Activated CD8-positive, alpha-beta memory T cell treated with anti-CD3 and anti-CD28 coated beads, Interleukin-2, amount 50 U/mL, for 1 hour (primary cell): Measurements from ENCODE around the gene DNAJC2.

Source experiments
- DNase-seq: peaks from one replicate; pipeline ENCODE4 v3.0.0-alpha.2; 2020; ENCODE audit errors: extremely low read depth

Gene DNAJC2

DNA sequence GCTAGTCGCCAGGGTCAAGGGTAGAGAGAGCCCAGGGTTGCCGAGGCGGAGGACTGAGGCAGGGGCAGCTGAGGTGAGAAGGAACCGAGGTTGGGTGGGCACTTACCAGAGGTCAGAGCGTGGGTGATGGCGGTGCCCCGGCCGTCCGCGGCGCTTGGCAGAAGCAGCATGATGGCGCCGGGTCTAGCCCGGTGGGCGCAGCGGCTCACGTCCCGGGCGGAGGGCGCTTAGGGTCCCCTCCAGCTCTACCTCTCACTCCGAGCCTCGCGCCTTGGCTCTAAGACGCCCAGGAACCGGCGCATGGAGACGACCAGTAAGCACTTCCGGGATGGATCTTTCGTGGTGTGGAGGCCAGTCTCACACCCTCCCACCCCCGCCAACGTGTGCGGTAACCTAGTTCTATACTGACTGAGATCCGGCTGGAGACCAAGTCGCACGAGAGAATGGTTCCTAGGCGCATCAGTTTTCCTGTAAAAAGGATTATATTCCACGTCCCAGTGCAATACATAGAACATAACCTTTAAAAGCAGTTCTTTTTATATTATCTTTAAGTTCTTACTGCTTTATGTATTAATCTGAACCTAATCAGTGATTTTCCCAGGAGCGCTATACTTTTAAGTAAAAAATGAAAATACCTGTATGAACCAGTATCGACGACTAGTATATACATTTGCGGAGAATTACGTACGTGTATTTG is at the start of gene DNAJC2:
TSS of gene DNAJC2 (minus strand) at position 315 of the 697 bp plus-strand sequence. CDS start at position 170, 145 bp downstream.
- DNase-seq, result peak; percentile 74

DNA sequence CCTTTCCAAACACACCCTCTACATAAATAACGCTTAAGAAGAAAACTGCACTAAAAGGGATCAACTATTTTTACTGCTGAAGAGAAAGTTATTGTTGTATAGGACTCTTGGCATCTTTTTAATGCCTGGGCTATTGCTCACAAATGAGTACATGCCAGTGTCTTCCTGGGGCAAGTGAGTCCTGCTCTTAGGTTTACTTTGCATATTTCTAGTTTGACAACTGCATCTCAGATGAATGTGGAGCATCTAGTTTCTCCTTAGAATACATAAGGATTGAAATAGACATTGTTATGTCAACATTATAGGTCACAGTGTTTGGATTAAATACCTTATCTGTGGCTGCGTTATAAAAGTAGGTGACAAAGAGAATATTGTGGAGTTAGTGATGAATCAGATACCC is 47.4 kb upstream of the DNAJC2 start:
- no peak for DNase-seq

DNA sequence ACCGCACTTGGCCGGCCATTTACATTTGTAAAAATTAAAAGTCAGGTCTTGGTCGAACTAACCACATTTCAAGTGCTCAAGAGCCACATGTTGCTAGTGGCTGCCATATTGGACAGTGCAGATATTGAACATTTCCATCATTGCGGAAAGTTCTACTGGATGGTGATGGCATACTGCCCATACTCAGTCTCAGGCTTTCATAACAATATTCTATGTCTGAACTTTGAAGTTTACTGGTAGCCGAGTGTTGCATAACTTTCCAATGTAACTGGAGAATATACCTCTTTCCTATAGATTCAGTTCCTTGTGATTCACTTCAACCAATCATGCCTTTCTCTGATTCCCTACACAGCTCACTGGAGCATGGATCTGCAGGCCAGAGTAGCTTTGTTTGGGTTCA is 46.6 kb upstream of the DNAJC2 start:
- DNase-seq, result no peak

DNA sequence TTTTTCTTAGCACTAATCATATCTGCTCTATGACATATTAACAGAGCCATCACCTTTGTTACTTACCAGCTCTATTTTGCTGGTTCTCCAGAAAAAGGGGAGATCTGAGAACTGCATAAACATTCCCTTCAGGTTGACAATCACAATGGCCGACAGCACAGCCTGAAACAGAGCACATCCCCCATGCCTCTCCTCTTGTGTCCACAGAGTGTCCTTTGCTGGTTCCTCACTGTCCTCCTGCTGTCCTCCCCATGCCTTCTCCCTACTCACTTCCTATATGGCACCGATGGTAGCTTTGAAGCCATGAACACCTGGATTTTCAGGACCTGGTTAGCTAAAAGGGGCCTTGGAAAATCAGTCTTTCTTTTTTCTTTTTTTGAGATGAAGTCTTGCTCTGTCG is 44.7 kb upstream of the DNAJC2 start:
- DNase-seq, result no peak

GRCh38 chr7:103388469-103389140 is 44.0 kb upstream of the DNAJC2 start:
- no peak for DNase-seq

- no peak for DNase-seq
Measured at GRCh38 chr7:103387242-103387641, 42.7 kb upstream of the DNAJC2 start.

GRCh38 chr7:103382032-103382402 is 37.5 kb upstream of the DNAJC2 start:
- DNase-seq, result no peak

- no peak for DNase-seq
Measured at GRCh38 chr7:103381280-103382031, 36.9 kb upstream of the DNAJC2 start.

- DNase-seq, result no peak
Measured at GRCh38 chr7:103380395-103381191, 36.0 kb upstream of the DNAJC2 start.

DNA sequence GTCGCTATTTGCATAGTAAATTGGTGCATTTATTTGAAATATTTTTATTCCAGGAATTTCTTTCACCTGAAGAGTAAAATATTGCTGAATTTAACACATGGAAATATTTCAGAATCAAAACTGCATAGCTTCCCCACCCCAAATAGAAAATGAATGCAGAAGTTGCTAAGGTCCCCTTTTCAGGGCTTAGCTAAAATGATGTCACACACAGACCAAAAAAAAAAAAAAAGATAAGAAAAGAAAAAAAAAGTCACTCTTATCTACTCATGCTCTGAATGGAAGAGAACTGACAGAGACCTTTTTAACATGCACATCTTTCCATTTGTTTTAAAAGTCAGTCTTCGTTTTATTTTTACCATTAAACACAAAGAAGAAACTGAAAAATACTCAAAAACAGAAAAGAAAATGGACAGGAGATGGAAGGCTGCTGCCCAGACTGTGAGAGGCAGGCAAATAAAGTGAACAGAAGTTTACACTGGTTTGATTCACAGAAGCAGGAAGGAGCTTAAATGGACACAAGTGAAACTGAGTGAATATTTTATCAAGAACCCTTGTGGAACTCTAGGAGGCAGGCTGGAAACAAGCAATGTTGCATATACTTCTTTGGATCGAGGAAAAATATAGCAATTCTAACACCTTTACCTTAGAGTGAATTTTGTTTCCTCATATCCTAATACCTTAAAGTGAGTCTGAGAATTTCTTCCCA is 34.9 kb upstream of the DNAJC2 start:
- DNase-seq, result no peak

DNA sequence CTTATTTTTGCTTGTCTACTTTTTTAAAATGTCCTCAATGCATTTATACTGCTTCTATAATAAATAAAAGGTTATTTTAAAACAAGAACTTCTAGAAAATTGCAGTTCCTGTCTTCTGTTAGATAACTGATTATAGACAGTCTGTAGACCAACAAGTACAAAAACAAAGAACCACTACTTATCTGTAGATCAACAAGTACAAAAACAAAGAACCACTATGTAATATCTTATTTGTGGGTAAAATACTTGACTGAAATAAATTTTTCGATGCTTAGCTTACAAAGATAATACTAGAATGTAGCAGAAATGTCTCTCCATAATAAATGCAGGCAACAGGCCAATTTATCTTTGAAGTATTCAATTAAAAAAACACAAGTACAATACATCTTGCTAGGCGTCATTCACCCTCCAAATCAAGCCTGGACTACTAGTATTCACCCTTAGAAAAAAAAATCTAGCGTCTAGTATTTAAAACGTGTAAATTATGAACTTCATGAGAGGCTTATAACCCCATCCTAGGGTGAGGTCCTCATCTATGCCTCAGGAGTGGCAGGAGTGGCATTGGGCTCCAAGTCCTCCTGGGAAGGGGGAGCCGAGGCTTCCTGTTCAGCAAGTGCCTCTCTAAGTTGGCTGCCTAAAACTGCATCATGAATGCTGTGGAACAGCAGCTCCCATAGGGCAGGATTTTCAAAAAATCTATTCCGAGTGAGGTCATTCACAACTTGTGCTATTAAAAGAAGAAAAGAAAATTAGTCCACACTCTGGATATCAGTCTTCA is 29.5 kb upstream of the DNAJC2 start:
- DNase-seq, result no peak

DNA sequence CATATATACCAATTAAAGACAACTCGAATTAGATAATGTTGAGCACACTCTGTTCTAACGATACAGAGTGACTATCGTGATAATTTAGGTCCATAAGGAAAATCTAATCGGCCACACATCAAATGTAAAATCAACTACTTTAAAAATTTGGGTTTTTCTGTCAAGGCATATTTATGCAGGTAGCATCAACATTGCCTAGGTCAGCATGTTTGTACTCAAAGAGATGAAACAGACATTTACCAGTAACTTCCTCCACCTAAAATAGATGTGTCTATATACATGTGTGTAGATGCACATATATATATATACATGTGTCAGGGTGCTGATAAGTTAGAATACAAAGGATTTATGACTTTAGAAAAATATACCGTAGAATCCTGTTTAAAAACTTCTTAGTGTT is 24.9 kb upstream of the DNAJC2 start:
- no peak for DNase-seq

DNA sequence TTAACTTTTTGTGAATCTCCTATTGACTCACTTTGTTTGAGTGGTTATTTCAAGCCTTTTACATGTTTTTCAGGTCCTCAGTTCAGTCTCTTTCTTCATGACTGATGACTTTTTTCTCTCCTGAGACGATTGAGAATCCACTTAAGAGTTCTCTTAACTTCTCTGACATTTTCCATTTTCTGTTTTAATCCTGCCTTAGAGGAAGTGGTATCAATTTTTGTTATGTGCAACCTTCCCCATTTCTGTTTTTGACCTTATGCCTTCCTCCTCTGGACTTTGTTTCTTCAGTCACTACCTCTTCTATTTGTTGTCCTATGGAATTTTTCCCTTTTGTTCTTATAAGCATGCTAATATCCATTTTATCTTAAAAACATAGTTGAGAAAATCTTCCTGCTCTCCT is 5.2 kb upstream of the DNAJC2 start:
- DNase-seq, result no peak

GRCh38 chr7:103348959-103349358 is 4.4 kb upstream of the DNAJC2 start:
- DNase-seq, result no peak

DNA sequence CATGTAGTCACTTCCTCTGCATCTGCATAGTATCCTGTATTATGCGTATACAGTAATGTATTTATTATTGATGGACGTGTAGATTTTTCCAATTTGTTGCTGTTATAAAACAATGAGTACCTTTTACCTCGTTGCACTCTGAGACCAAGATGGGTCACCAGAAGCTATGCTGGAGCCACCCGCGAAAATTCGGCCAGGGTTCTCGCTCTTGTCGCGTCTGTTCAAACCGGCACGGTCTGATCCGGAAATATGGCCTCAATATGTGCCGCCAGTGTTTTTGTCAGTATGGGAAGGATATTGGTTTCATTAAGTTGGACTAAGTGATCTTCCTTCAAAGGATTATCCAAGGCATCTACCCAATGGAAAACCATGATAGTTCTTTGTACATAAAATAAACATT is 3.9 kb upstream of the DNAJC2 start:
- DNase-seq, result no peak

- DNase-seq, result peak; percentile 47
Measured at GRCh38 chr7:103347507-103348267, 3.1 kb upstream of the DNAJC2 start, which contains the start of gene PSMC2. Gene PSMC2, plus strand, starts transcription at chr7:103347643. Its CDS starts 69 bp downstream, at chr7:103347712.

GRCh38 chr7:103346396-103346795 is 1.8 kb upstream of the DNAJC2 start:
- no peak for DNase-seq

GRCh38 chr7:103343758-103344452 is 662 bp downstream of the DNAJC2 start:
- no peak for DNase-seq

GRCh38 chr7:103343332-103343731 is 1.2 kb downstream of the DNAJC2 start:
- no peak for DNase-seq
